ENCODE measurements around the gene SNAI1.

DNA sequence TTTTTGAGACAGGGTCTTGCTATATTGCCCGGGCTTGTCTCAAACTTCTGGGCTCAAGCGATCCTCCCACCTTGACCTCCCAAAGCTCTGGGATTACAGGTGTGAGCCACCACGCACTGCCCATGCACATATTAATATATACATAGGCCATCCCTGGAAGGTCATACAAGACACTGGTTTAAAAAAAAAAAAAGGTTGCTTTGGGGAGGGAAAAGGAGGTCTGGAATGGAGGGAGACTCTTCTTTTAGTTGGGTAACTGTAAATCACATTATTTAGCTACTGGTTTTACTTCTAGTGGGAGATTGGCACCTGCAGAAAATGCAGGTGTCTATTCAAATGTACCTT is 4.1 kb upstream of the SNAI1 start:
- TF ChIP-seq, protein P1, sequence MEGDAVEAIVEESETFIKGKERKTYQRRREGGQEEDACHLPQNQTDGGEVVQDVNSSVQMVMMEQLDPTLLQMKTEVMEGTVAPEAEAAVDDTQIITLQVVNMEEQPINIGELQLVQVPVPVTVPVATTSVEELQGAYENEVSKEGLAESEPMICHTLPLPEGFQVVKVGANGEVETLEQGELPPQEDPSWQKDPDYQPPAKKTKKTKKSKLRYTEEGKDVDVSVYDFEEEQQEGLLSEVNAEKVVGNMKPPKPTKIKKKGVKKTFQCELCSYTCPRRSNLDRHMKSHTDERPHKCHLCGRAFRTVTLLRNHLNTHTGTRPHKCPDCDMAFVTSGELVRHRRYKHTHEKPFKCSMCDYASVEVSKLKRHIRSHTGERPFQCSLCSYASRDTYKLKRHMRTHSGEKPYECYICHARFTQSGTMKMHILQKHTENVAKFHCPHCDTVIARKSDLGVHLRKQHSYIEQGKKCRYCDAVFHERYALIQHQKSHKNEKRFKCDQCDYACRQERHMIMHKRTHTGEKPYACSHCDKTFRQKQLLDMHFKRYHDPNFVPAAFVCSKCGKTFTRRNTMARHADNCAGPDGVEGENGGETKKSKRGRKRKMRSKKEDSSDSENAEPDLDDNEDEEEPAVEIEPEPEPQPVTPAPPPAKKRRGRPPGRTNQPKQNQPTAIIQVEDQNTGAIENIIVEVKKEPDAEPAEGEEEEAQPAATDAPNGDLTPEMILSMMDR (IDR thresholded peaks at IDR 0.05) = no peak
- TF ChIP-seq POLR2A (IDR thresholded peaks at IDR 0.05) = no peak
- TF ChIP-seq POLR2AphosphoS5 (IDR thresholded peaks at IDR 0.05) = no peak

All from suprapubic skin (tissue), 4 donors.